ENCODE data around the gene ECI1.

ECI1 gene

DNA sequence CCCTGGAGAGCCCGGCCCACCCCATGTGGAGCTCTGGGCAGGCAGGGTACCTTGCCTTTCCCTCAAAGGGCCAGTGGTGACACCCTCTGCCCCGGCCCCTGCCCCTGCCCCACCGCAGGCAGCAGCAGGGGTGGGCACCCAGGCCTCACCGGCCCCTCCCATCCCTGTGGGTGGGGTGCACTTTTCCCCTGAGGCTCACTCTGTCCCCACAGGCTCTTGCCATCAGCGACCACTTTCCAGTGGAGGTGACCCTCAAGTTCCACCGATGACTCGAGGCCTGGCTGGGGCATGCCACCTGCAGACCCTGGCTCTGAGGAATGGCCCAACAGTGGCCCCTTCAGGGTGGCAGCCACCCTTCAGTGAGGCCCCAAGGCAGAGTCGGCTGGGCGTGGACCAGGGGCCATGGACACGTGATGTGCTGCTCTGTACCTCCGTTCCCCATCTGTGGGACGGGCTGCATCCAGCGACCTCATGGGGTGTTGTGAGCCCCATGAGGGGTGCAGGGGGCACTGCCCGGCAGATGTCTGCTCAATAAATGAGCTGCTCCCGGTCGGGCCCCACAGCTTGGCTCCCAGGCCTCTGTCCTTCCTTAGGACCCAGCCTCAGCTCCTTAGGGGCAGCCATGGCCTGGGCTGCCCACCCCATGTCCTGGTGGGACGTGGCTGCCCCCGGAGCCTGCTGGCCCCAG, 13.1 kb downstream of the ECI1 start:
- no peak overlapping the region for H3K27ac ChIP-seq
- TF ChIP-seq ZFX (IDR thresholded peaks at IDR 0.05), result no peak
- TF ChIP-seq, protein P1, sequence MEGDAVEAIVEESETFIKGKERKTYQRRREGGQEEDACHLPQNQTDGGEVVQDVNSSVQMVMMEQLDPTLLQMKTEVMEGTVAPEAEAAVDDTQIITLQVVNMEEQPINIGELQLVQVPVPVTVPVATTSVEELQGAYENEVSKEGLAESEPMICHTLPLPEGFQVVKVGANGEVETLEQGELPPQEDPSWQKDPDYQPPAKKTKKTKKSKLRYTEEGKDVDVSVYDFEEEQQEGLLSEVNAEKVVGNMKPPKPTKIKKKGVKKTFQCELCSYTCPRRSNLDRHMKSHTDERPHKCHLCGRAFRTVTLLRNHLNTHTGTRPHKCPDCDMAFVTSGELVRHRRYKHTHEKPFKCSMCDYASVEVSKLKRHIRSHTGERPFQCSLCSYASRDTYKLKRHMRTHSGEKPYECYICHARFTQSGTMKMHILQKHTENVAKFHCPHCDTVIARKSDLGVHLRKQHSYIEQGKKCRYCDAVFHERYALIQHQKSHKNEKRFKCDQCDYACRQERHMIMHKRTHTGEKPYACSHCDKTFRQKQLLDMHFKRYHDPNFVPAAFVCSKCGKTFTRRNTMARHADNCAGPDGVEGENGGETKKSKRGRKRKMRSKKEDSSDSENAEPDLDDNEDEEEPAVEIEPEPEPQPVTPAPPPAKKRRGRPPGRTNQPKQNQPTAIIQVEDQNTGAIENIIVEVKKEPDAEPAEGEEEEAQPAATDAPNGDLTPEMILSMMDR (conservative IDR thresholded peaks at IDR 0.05), result no peak

DNA sequence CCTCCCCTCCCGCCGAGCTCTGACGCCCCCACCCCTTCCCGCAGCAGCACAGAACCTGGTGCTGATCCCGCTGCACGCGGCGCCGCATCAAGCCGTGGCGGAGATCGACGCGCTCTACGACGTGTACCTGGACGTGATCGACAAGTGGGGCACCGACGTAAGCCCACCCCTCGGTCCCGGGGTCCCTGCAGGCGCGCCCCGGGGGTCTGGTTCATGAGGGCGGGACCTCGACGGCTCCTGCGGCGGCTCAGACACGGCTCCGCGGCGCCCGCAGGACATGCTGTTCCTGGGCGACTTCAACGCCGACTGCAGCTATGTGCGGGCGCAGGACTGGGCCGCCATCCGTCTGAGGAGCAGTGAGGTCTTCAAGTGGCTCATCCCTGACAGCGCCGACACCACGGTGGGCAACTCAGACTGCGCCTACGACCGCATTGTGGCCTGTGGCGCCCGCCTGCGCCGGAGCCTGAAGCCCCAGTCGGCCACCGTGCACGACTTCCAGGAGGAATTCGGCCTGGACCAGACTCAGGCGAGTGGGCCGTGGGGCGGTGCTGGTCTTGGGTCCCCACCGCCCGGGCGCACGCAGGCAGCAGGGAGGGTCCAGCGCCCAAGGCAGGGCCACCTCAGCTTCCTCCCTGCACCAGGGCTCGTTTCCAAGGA, 13.8 kb downstream of the ECI1 start:
- H3K27ac ChIP-seq, result no peak overlapping the region
- TF ChIP-seq, protein P1 (conservative IDR thresholded peaks at IDR 0.05), result no peak
- no peak for TF ChIP-seq ZFX (IDR thresholded peaks at IDR 0.05)

GRCh38 chr16:2237102-2237482, 14.3 kb downstream of the ECI1 start:
- no peak overlapping the region for H3K27ac ChIP-seq
- TF ChIP-seq, protein P1 (conservative IDR thresholded peaks at IDR 0.05), result no peak

GRCh38 chr16:2236337-2237101, 14.9 kb downstream of the ECI1 start, which contains the start of gene DNASE1L2:
TSS of gene DNASE1L2 (plus strand) at chr16:2236444. CDS start at chr16:2236817, 373 bp downstream.
- no peak for TF ChIP-seq ZFX (IDR thresholded peaks at IDR 0.05)
- TF ChIP-seq, protein P1 (conservative IDR thresholded peaks at IDR 0.05), result no peak
- H3K27ac ChIP-seq, result no peak within 1 kb of the TSS

GRCh38 chr16:2235695-2236336, 15.6 kb downstream of the ECI1 start:
- TF ChIP-seq, protein P1 (conservative IDR thresholded peaks at IDR 0.05), result no peak
- no peak for TF ChIP-seq ZFX (IDR thresholded peaks at IDR 0.05)
- H3K27ac ChIP-seq, result no peak overlapping the region

DNA sequence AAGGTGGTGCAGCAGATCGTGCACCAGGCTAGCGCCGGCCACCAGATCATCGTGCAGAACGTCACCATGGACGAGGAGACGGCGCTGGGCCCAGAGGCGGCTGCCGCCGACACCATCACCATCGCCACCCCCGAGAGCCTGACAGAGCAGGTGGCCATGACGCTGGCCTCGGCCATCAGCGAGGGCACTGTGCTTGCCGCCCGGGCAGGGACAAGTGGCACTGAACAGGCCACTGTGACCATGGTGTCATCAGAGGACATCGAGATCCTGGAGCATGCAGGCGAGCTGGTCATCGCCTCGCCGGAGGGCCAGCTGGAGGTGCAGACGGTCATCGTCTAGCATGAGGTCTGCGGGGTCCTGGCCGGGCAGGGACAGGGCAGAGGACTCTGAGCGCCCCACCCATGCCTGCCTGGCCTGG, 16.1 kb downstream of the ECI1 start:
- H3K27ac ChIP-seq, result no peak overlapping the region
- TF ChIP-seq, protein P1 (conservative IDR thresholded peaks at IDR 0.05), result no peak
- TF ChIP-seq ZFX (IDR thresholded peaks at IDR 0.05), result no peak
